GM19240 (cell line): Measurements from ENCODE around the gene MGAT2.
"Not testable (repeated sequence)": the region's sequence is repeated elsewhere in the genome, so short reads cannot be mapped to it uniquely, and the experiment has no call there.

ENCODE experiments used
- DNase-seq: peaks from one replicate; pipeline ENCODE4 v3.0.0; 2011; ENCODE audit warnings: low spot score; ENCODE audit not compliant: insufficient read length

MGAT2 gene

DNA sequence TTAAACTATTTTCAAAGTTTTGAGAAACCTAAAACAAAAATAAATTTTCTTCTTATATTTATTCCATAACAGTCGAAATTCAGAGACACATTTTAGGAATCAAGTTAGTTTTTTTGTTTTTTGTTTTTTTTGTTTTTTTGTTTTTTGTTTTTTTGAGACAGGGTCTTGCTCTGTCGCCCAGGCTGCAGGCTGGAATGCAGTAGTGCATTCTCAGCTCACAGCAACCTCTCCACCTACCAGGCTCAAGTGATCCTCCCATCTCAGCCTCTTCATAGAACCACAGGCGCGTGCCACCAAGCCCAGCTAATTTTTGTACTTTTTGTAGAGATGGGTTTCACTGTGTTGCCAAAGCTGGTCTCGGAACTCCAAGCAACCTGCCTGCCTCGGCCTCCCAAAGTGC, 32.9 kb downstream of the MGAT2 start:
- no peak for DNase-seq

- DNase-seq, result no peak
Measured at GRCh38 chr14:49654511-49654910, 33.9 kb downstream of the MGAT2 start.

GRCh38 chr14:49657500-49657899, 36.9 kb downstream of the MGAT2 start:
- DNase-seq, result not testable (repeated sequence)

DNA sequence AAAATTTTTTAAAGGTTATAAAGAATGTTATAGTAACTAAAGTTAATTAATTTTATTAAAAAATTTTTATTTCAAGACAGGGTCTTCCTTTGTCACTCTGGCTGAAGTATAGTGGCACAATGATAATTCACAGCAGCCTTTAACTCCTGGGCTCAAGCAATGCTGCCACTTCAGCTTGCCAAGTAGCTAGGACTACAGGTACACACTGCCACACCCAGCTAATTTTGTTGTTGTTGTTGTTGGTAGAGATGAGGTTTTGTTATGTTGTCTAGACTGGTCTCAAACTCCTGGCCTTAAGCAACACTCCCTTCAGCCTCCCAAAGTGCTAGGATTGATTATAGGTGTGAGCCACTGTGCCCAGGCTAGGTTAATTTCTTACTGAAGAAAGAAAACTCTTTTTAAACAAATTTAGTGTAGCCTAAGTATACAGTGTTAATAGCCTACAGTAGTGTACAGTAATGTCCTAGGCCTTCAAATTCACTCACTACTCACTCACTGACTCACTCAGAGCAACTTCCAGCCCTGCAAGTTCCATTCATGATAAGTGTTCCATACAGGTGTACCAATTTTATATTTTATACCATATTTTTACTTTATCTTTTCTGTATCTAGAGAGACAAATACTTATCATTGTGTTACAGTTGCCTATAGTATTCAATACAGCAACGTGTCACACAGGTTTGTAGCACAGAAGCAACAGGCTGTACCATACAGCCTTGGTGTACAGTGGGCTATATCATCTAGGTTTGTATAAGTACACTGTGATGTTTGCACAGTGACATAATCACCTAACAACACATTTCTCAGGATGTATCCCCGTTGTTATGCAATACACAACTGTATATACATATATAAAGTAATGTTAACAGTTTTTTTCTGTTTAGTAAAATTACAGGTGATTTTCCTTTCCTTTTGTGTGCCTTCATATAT, 39.2 kb downstream of the MGAT2 start:
- no peak for DNase-seq

DNA sequence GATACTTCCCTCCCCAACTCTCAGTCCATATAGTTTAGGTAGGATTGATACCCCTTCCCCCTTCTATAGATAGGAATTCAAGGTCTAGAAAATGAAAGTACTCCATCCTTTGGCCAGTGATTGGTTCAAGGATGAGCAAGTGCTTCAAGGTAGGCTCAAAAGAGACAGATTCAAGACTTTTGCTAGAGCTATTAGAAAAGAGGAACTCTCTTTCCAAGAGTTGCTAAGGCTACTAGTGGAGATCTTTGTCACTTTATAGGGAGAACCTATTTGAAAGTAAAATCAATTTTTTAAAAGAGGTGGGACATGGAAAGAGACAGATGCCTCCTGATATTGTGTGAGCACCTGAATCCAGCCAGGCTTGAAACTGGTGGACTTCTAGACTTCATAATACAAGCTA, 49.9 kb downstream of the MGAT2 start:
- DNase-seq, result no peak
